GM23248 (cell line): ENCODE measurements around the gene TRIOBP. TPM values are rescaled to one million over a fixed set of nuclear protein-coding genes. Genes with fewer than 3 reads are reported as not detected.
A peak's percentile ranks its signal among the peaks of the same experiment; 100 is the strongest.

Experiments
- DNase-seq: peaks from one replicate; pipeline ENCODE4 v3.0.0-alpha.2; 2015
- H2AFZ ChIP-seq: fragments of 200-600 bp; sonication (generic); 2 replicates; pipeline ENCODE4 v1.6.1; 2016; ENCODE audit warnings: antibody characterized with exemption
- H3F3A ChIP-seq: fragments of 200-600 bp; sonication (generic); 2 replicates; pipeline ENCODE4 v1.6.1; 2016; ENCODE audit warnings: mild to moderate bottlenecking, antibody characterized with exemption, mixed run types; ENCODE audit not compliant: insufficient read depth
- H3K27ac ChIP-seq: fragments of 200-600 bp; sonication (generic); 2 replicates; pipeline ENCODE4 v1.5.1; 2016; ENCODE audit warnings: mild to moderate bottlenecking
- H3K27me3 ChIP-seq: fragments of 200-600 bp; sonication (generic); replicated peaks from 2 replicates; pipeline ENCODE4 v1.6.1; 2016; ENCODE audit warnings: mild to moderate bottlenecking; ENCODE audit not compliant: insufficient read depth
- H3K36me3 ChIP-seq: fragments of 200-600 bp; sonication (generic); 2 replicates; pipeline ENCODE4 v1.6.1; 2016; ENCODE audit warnings: low read depth, mild to moderate bottlenecking
- H3K4me1 ChIP-seq: fragments of 200-600 bp; sonication (generic); 2 replicates; pipeline ENCODE4 v1.6.1; 2016; ENCODE audit warnings: mild to moderate bottlenecking; ENCODE audit not compliant: insufficient read depth
- H3K4me2 ChIP-seq: fragments of 200-600 bp; sonication (generic); one replicate; pipeline ENCODE4 v1.6.1; 2016; ENCODE audit warnings: mild to moderate bottlenecking; ENCODE audit not compliant: unreplicated experiment
- H3K4me3 ChIP-seq: fragments of 200-600 bp; sonication (generic); 2 replicates; pipeline ENCODE4 v1.5.1; 2016; ENCODE audit warnings: mild to moderate bottlenecking
- H3K79me2 ChIP-seq: fragments of 200-600 bp; sonication (generic); 2 replicates; pipeline ENCODE4 v1.6.1; 2016; ENCODE audit warnings: mild to moderate bottlenecking; ENCODE audit not compliant: insufficient read depth
- H3K9ac ChIP-seq: fragments of 200-600 bp; sonication (generic); 2 replicates; pipeline ENCODE4 v1.6.1; 2016; ENCODE audit warnings: mild to moderate bottlenecking
- H3K9me2 ChIP-seq: fragments of 200-600 bp; sonication (generic); 2 replicates; pipeline ENCODE4 v1.6.1; 2016; ENCODE audit warnings: mixed run types, mild to moderate bottlenecking, moderate library complexity; ENCODE audit not compliant: insufficient read depth
- H3K9me3 ChIP-seq: fragments of 200-600 bp; sonication (generic); one replicate; pipeline ENCODE4 v1.6.1; 2017; ENCODE audit warnings: low read depth
- H4K20me1 ChIP-seq: fragments of 200-600 bp; sonication (generic); 2 replicates; pipeline ENCODE4 v1.6.0; 2016; ENCODE audit not compliant: insufficient read depth
- EZH2 ChIP-seq: fragments of 200-600 bp; sonication (generic); IDR thresholded peaks from 2 replicates; pipeline ENCODE4 v1.6.1; 2018; ENCODE audit warnings: antibody characterized with exemption, mild to moderate bottlenecking; ENCODE audit not compliant: insufficient read depth, poor library complexity, severe bottlenecking
- EZH2phosphoT487 ChIP-seq: fragments of 200-600 bp; sonication (generic); IDR thresholded peaks from 2 replicates; pipeline ENCODE4 v1.6.1; 2018; ENCODE audit warnings: antibody characterized with exemption, moderate library complexity, mild to moderate bottlenecking, low read depth; ENCODE audit not compliant: insufficient read depth
- WGBS, 2 experiments: methylation state at CpG; one replicate each; pipeline ENCODE4 v1.1.6; 2015 to 2017; ENCODE audit warnings: low lambda C conversion rate in 2 of 2, low coverage in 1 of 2; ENCODE audit errors: missing lambda C conversion rate in 2 of 2; 5-methylcytosine and 5-hydroxymethylcytosine counted together
- in situ Hi-C: fragments of 300-500 bp; cut with MboI; formaldehyde crosslinking; loops from 2 replicates; pipeline ENCODE4 v1.15.0; 2020
- polyA plus RNA-seq: library from polyadenylated mRNA; unstranded; fragments of >200 nt; fragmentation: Nextera tagmentation; extraction: Ambion mirVana; gene quantifications from 2 replicates; pipeline ENCODE4 v1.2.1, GENCODE V29; 2016
- total RNA-seq: library from RNA; depleted of rRNA; stranded (reverse); fragments of >200 nt; shearing (Covaris generic); gene quantifications from 2 replicates; pipeline ENCODE4 v1.2.3, GENCODE V29; 2014

Gene TRIOBP
- total and polyA plus RNA-seq, 2 experiments from 2014 or later = 123 to 135 TPM

DNA sequence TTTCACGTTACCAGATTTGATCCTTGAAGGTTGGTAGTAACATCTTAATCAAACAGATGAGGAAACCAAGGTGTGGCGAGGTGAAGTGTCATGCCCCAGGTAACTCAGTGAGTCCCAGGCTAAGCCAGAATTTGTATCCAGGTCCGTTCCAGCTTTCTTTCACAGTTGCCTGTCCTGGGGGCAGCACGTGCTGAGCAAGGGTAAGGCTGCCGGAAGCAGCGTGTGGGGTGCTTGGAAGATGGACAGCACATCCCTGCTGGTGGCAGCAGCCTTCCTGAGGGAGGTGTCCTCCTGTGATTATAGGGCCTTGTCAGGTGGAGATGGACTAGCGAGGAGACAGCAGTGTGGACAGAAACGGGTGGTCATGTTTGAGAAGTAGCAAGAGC lies 50.9 kb downstream of the TRIOBP start:
- Histone ChIP-seq H3K27me3 (no peaks in the 10 kb centered on the region), H3K79me2 (peaks cover 50% of the 10 kb centered on the region), H3K4me3 (peak overlapping the region; percentile 99), H3K36me3 (no peaks in the 10 kb centered on the region), H3K4me1 (peaks cover 69% of the 10 kb centered on the region), H3K4me2 (peak overlapping the region; percentile 95), H3K9ac (peak overlapping the region; percentile 95), H2AFZ (no peak overlapping the region), H3K9me2 (no peaks in the 10 kb centered on the region), H3K27ac (peak overlapping the region; percentile 71), H4K20me1 (no peaks in the 10 kb centered on the region), H3F3A (peaks cover 56% of the 10 kb centered on the region), H3K9me3 (no peaks in the 10 kb centered on the region)
- in situ Hi-C loops = no loop called here
- TF ChIP-seq EZH2 = no peak
- TF ChIP-seq EZH2phosphoT487 = no peak
- WGBS, 2 experiments = 19 to 27% methylated on average over 8 of the region's 8 CpGs
- DNase-seq = peak; percentile 24

DNA sequence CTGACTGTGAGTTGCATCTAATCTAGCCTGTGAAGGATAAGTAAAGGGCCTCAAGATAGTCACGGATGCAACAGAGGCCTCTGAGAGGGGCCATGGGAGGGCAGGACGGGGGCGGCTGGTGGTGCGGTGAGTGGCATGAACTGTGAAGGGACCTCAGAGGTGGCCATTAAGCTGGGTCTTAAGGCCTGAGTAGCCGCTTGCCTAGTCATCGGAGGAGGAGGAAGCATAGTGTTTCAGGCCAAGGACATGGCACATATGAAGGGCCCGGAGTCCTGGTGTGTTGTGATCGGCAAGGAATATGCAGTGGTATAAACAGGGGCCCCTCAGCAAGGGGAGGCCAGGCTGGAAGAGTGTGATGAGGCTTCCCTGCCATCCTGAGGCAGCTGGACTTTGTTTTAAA lies 51.8 kb downstream of the TRIOBP start:
- Histone ChIP-seq H3K9me2 (no peaks in the 10 kb centered on the region), H3K27me3 (no peaks in the 10 kb centered on the region), H2AFZ (no peak overlapping the region), H3K9ac (peak overlapping the region; percentile 95; the same call in 1 of the 2 replicates), H3K4me3 (peak overlapping the region; percentile 99), H3K4me2 (peak overlapping the region; percentile 46), H3K27ac (peak overlapping the region; percentile 63), H4K20me1 (no peaks in the 10 kb centered on the region), H3K9me3 (no peaks in the 10 kb centered on the region), H3K36me3 (no peaks in the 10 kb centered on the region), H3K79me2 (peaks cover 50% of the 10 kb centered on the region), H3F3A (peaks cover 50% of the 10 kb centered on the region), H3K4me1 (peaks cover 69% of the 10 kb centered on the region)
- in situ Hi-C loops = no loop called here
- TF ChIP-seq EZH2 = no peak
- no peak for TF ChIP-seq EZH2phosphoT487
- 72% methylated on average over 8 of the region's 8 CpGs for whole genome bisulfite sequencing, 2 experiments
- DNase-seq = no peak

GRCh38 chr22:37749226-37749625 lies 52.4 kb downstream of the TRIOBP start:
- no peak for DNase-seq
- Histone ChIP-seq H3K79me2 (peaks cover 56% of the 10 kb centered on the region), H3K36me3 (no peaks in the 10 kb centered on the region), H3K4me3 (peak overlapping the region; percentile 21; the same call in 1 of the 2 replicates), H3K4me1 (peaks cover 66% of the 10 kb centered on the region), H3F3A (peaks cover 46% of the 10 kb centered on the region), H3K9me2 (no peaks in the 10 kb centered on the region), H3K4me2 (peak overlapping the region; percentile 43), H3K9ac (peak overlapping the region; percentile 51; the same call in 1 of the 2 replicates), H2AFZ (no peak overlapping the region), H3K9me3 (no peaks in the 10 kb centered on the region), H3K27ac (peak overlapping the region; percentile 63), H4K20me1 (no peaks in the 10 kb centered on the region), H3K27me3 (no peaks in the 10 kb centered on the region)
- WGBS, 2 experiments = 79 to 82% methylated on average over 12 of the region's 12 CpGs
- in situ Hi-C loops = no loop called here
- TF ChIP-seq EZH2phosphoT487 (no peak), EZH2 (no peak)

DNA sequence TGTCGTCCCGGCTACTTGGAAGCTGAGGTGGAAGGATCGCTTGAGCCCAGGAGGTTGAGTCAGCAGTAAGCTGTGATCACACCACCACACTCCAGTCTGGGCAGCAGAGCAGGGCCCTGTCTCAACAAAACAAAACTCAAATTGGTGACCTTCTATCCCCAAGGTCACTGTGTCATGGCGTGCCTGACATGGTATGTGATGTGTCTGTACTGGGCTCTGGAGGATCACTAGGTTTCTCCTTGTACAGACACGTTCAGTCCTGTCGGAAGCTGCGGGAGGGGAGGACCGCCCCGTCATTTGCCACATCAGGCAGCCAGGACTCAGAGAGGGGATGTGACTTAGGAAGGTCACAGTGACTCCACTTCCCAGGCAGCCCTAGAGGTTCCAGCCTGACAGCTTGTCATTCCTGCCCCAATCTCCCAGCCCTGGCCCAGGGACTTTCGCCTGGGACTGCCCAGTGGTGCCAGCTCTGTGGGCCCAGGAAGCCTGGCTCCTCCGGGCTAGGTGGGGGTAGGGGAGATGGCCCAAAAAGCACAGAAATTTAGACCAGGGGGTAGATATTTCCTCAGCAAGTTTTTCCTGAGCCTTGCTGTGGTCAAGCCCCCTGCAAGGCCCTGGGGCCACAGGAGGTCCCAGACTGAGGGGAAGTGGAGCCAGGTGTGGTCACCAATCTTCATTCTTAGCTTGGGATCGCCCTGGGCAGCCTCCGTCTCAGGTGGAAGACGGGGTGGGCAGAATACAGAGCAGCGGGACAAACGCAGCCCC lies 53.2 kb downstream of the TRIOBP start:
- Histone ChIP-seq H3K9ac (peak overlapping the region; percentile 51), H4K20me1 (no peaks in the 10 kb centered on the region), H3F3A (peaks cover 38% of the 10 kb centered on the region), H3K4me2 (peak overlapping the region; percentile 43), H3K27me3 (no peaks in the 10 kb centered on the region), H3K79me2 (peaks cover 63% of the 10 kb centered on the region), H2AFZ (no peak overlapping the region), H3K4me3 (peak overlapping the region; percentile 3; the same call in 1 of the 2 replicates), H3K36me3 (no peaks in the 10 kb centered on the region), H3K4me1 (peaks cover 66% of the 10 kb centered on the region), H3K9me2 (no peaks in the 10 kb centered on the region), H3K27ac (peak overlapping the region; percentile 63), H3K9me3 (no peaks in the 10 kb centered on the region)
- WGBS, 2 experiments = 43% methylated on average over 16 of the region's 16 CpGs
- TF ChIP-seq EZH2phosphoT487 (no peak), EZH2 (no peak)
- peak; percentile 86 for DNase-seq
- in situ Hi-C loops = no loop called here
